HFF-Myc (cell line): ENCODE measurements around the gene FUBP1.

Source experiments
- DNase-seq: peaks from one replicate; pipeline ENCODE4 v3.0.0-alpha.2; 2011; ENCODE audit warnings: low read depth; ENCODE audit errors: extremely low read depth
- H3K4me3 ChIP-seq: replicated peaks from 2 replicates; pipeline ENCODE4 v1.5.1; 2011; ENCODE audit warnings: low read depth, mild to moderate bottlenecking, control low read depth, low read length
- CTCF ChIP-seq: IDR thresholded peaks from 2 replicates; pipeline ENCODE4 v1.5.1; 2012; ENCODE audit warnings: mild to moderate bottlenecking, low read depth, low read length, control low read depth; ENCODE audit errors: missing control alignments

Gene FUBP1

GRCh38 chr1:78009276-78009675 is 30.4 kb upstream of the FUBP1 start:
- no peak for TF ChIP-seq CTCF
- DNase-seq = no peak
- no peak overlapping the region for H3K4me3 ChIP-seq

- peak overlapping the region; percentile 11 for H3K4me3 ChIP-seq
- no peak for DNase-seq
- no peak for TF ChIP-seq CTCF
Measured at GRCh38 chr1:78007677-78008341, 28.9 kb upstream of the FUBP1 start.

- H3K4me3 ChIP-seq = peak overlapping the region; percentile 51
- TF ChIP-seq CTCF = no peak
- DNase-seq = no peak
Measured at GRCh38 chr1:78006521-78006920, 27.6 kb upstream of the FUBP1 start.

- peak; percentile 70 for DNase-seq
- TF ChIP-seq CTCF = no peak
- H3K4me3 ChIP-seq = peak overlapping the region; percentile 51
Measured at GRCh38 chr1:78005755-78006154, 26.9 kb upstream of the FUBP1 start.

- H3K4me3 ChIP-seq = peak overlapping the region; percentile 51
- TF ChIP-seq CTCF = no peak
- DNase-seq = no peak
Measured at GRCh38 chr1:78005448-78005722, 26.5 kb upstream of the FUBP1 start.

- H3K4me3 ChIP-seq = peak within 1 kb of the TSS; percentile 51
- TF ChIP-seq CTCF = no peak
- DNase-seq = peak; percentile 97
Measured at GRCh38 chr1:78004719-78005447, 26.0 kb upstream of the FUBP1 start, which contains the start of gene DNAJB4. TSS of gene DNAJB4 (plus strand) at chr1:78004939. CDS start at chr1:78005111, 172 bp downstream.
